Measurements from ENCODE around the gene AFF3.

The AFF3 gene

GRCh38 chr2:99865818-99866676, 276.3 kb downstream of the AFF3 start:
- H3K4me3 ChIP-seq (ENCODE audit: low read length in 2 of 2) = no peak overlapping the region
- H3K36me3 ChIP-seq (ENCODE audit: control insufficient read depth in 2 of 2, insufficient read depth in 2 of 2, low read length in 2 of 2) = no peaks in the 10 kb centered on the region
- no peak overlapping the region for H3K9ac ChIP-seq (ENCODE audit: low read length in 2 of 2)
- no peak overlapping the region for H3K27ac ChIP-seq (ENCODE audit: low read length)
- H3K9me3 ChIP-seq (ENCODE audit: control insufficient read depth in 2 of 2, low read length in 2 of 2) = no peaks in the 10 kb centered on the region
- H3K27me3 ChIP-seq (ENCODE audit: control insufficient read depth in 1 of 2, insufficient read depth in 2 of 2, low read length in 2 of 2) = no peaks in the 10 kb centered on the region
- peaks cover 2% of the 10 kb centered on the region for H3K4me1 ChIP-seq (ENCODE audit: control insufficient read depth, insufficient read depth, low read length)

DNA sequence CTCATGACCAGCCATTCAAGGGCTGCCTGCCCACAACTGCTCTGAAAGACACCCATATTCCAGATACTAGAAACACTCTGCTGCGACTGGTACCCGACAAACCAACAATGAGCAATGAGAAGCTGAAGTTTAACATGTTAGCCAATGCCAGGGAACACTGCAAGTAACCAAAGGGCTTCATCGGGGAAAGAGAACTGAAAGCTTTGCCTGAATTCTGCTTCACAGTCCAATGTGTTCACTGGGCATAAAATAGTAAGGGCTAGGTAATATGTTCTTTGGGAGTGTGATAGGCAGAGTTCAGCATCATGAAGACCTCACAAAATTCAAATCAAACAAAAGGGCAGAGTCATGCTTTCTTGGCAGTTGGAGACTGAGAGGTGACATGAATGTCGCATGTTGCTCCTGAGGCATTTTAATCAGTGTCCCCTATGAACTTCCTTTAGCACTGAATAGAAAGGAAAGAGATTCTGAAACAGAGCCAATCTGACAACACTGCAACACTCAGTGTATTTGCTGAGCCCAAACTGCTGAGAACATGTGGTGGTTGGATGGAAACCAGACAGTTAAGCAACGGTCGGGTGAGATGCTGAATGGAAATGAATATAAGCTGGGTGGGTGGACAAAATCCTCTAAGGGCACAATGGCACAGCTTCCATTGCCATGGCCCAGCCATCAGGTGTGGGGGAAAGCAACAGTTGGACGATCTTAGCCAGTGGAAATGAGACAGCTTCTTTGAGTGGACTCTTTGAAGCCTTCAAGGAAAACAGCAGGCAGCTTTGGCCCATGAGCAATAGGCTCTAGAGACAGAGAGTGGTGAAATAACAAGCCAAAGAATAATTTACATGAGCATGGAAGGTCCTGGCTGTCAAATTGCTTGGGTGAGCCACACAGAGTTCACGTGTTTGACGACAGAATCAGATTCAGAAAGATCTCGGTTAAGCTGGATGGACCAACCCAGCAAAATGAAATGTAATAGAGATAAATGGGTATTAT, 277.5 kb downstream of the AFF3 start:
- no peaks in the 10 kb centered on the region for H3K36me3 ChIP-seq (ENCODE audit: control insufficient read depth in 2 of 2, insufficient read depth in 2 of 2, low read length in 2 of 2)
- H3K27me3 ChIP-seq (ENCODE audit: control insufficient read depth in 1 of 2, insufficient read depth in 2 of 2, low read length in 2 of 2) = no peaks in the 10 kb centered on the region
- H3K27ac ChIP-seq (ENCODE audit: low read length) = no peak overlapping the region
- no peak overlapping the region for H3K9ac ChIP-seq (ENCODE audit: low read length in 2 of 2)
- no peaks in the 10 kb centered on the region for H3K9me3 ChIP-seq (ENCODE audit: control insufficient read depth in 2 of 2, low read length in 2 of 2)
- peaks cover 2% of the 10 kb centered on the region for H3K4me1 ChIP-seq (ENCODE audit: control insufficient read depth, insufficient read depth, low read length)
- H3K4me3 ChIP-seq (ENCODE audit: low read length in 2 of 2) = no peak overlapping the region

GRCh38 chr2:99863903-99864270, 278.5 kb downstream of the AFF3 start:
- Histone ChIP-seq H3K9ac (ENCODE audit: low read length in 2 of 2) (no peak overlapping the region), H3K4me1 (ENCODE audit: control insufficient read depth, insufficient read depth, low read length) (peaks cover 2% of the 10 kb centered on the region), H3K9me3 (ENCODE audit: control insufficient read depth in 2 of 2, low read length in 2 of 2) (no peaks in the 10 kb centered on the region), H3K36me3 (ENCODE audit: control insufficient read depth in 2 of 2, insufficient read depth in 2 of 2, low read length in 2 of 2) (no peaks in the 10 kb centered on the region), H3K27me3 (ENCODE audit: control insufficient read depth in 1 of 2, insufficient read depth in 2 of 2, low read length in 2 of 2) (no peaks in the 10 kb centered on the region), H3K4me3 (ENCODE audit: low read length in 2 of 2) (no peak overlapping the region), H3K27ac (ENCODE audit: low read length) (no peak overlapping the region)

- Histone ChIP-seq H3K27me3 (ENCODE audit: control insufficient read depth in 1 of 2, insufficient read depth in 2 of 2, low read length in 2 of 2) (no peaks in the 10 kb centered on the region), H3K36me3 (ENCODE audit: control insufficient read depth in 2 of 2, insufficient read depth in 2 of 2, low read length in 2 of 2) (no peaks in the 10 kb centered on the region), H3K9ac (ENCODE audit: low read length in 2 of 2) (no peak overlapping the region), H3K4me1 (ENCODE audit: control insufficient read depth, insufficient read depth, low read length) (peaks cover 2% of the 10 kb centered on the region), H3K4me3 (ENCODE audit: low read length in 2 of 2) (no peak overlapping the region), H3K27ac (ENCODE audit: low read length) (no peak overlapping the region), H3K9me3 (ENCODE audit: control insufficient read depth in 2 of 2, low read length in 2 of 2) (no peaks in the 10 kb centered on the region)
These were observed 279.0 kb downstream of the AFF3 start for GRCh38 chr2:99863236-99863902.

GRCh38 chr2:99862566-99862965, 279.8 kb downstream of the AFF3 start:
- no peak overlapping the region for H3K9ac ChIP-seq (ENCODE audit: low read length in 2 of 2)
- no peak overlapping the region for H3K4me3 ChIP-seq (ENCODE audit: low read length in 2 of 2)
- no peaks in the 10 kb centered on the region for H3K27me3 ChIP-seq (ENCODE audit: control insufficient read depth in 1 of 2, insufficient read depth in 2 of 2, low read length in 2 of 2)
- H3K9me3 ChIP-seq (ENCODE audit: control insufficient read depth in 2 of 2, low read length in 2 of 2) = no peaks in the 10 kb centered on the region
- H3K36me3 ChIP-seq (ENCODE audit: control insufficient read depth in 2 of 2, insufficient read depth in 2 of 2, low read length in 2 of 2) = no peaks in the 10 kb centered on the region
- H3K4me1 ChIP-seq (ENCODE audit: control insufficient read depth, insufficient read depth, low read length) = no peaks in the 10 kb centered on the region
- H3K27ac ChIP-seq (ENCODE audit: low read length) = no peak overlapping the region

- no peaks in the 10 kb centered on the region for H3K4me1 ChIP-seq (ENCODE audit: control insufficient read depth, insufficient read depth, low read length)
- no peaks in the 10 kb centered on the region for H3K36me3 ChIP-seq (ENCODE audit: control insufficient read depth in 2 of 2, insufficient read depth in 2 of 2, low read length in 2 of 2)
- no peak overlapping the region for H3K9ac ChIP-seq (ENCODE audit: low read length in 2 of 2)
- no peak overlapping the region for H3K4me3 ChIP-seq (ENCODE audit: low read length in 2 of 2)
- no peak overlapping the region for H3K27ac ChIP-seq (ENCODE audit: low read length)
- H3K9me3 ChIP-seq (ENCODE audit: control insufficient read depth in 2 of 2, low read length in 2 of 2) = no peaks in the 10 kb centered on the region
- H3K27me3 ChIP-seq (ENCODE audit: control insufficient read depth in 1 of 2, insufficient read depth in 2 of 2, low read length in 2 of 2) = no peaks in the 10 kb centered on the region
These were observed 281.0 kb downstream of the AFF3 start for GRCh38 chr2:99861376-99861760.

DNA sequence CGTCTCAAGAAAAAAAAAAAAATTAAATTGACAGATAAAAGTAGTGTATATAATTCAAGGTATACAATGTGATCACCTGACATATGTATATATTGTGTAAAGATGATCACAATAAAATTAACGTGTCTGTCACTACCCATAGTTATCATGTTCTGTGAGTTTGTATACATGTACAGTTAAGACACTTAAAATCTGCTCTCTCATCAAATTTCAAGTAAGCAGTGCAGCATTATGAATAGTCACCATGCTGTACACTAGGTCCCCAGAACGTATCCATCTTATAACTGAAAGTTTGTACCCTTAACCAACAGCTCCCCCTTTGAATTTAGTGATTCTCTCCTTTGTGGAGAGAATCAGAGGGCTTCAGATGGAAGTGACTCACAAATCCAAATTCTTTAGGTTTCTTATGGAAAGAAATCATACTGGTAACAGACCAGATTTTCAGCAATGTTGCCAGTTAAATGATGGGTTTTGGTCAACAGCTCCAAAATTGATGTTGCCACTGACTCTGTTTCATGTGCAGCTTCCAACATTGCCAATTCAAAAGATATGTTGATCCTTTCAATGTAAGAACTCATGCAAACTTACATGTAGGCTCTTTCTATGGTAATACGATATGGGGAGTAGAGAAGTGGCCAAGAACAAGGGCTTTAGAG, 281.5 kb downstream of the AFF3 start:
- H3K27ac ChIP-seq (ENCODE audit: low read length) = no peak overlapping the region

DNA sequence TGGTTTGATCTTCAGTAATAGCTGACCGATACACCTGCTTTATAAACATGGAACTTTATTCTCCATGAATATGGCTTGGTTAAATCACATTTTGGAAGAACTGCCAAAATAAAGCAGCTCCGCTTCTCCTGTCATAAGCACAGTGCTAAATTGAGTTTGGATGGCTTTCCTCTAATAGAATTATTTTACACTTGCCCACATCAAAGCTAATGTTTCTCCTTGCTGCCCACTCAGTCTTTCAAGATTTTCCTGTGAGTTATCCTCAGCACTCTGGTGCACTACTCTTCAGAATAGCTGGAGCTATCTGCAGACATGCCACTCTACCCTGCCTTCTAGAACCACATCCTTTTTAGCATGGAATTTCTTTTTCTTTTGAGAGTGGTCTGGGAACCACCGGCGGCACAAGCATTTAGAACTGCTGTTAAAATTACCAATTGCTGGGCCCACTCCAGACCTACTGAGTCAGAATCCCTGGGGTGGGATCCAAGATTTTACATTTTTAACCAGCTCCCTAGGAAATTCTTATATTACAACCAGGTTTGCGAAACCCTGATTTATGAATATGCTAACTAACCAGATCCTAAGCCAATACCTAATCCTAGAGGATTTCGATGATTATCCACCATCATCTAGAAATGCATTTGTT, 283.3 kb downstream of the AFF3 start:
- H3K27ac ChIP-seq (ENCODE audit: low read length) = no peak overlapping the region
- no peak overlapping the region for H3K4me3 ChIP-seq (ENCODE audit: low read length in 2 of 2)
- H3K27me3 ChIP-seq (ENCODE audit: control insufficient read depth in 1 of 2, insufficient read depth in 2 of 2, low read length in 2 of 2) = no peaks in the 10 kb centered on the region
- no peaks in the 10 kb centered on the region for H3K9me3 ChIP-seq (ENCODE audit: control insufficient read depth in 2 of 2, low read length in 2 of 2)
- H3K4me1 ChIP-seq (ENCODE audit: control insufficient read depth, insufficient read depth, low read length) = no peaks in the 10 kb centered on the region
- no peak overlapping the region for H3K9ac ChIP-seq (ENCODE audit: low read length in 2 of 2)
- no peaks in the 10 kb centered on the region for H3K36me3 ChIP-seq (ENCODE audit: control insufficient read depth in 2 of 2, insufficient read depth in 2 of 2, low read length in 2 of 2)

More for the DNA sequence above, 281.5 kb downstream of the AFF3 start:
- Histone ChIP-seq H3K4me3 (ENCODE audit: low read length in 2 of 2) (no peak overlapping the region), H3K36me3 (ENCODE audit: control insufficient read depth in 2 of 2, insufficient read depth in 2 of 2, low read length in 2 of 2) (no peaks in the 10 kb centered on the region), H3K27me3 (ENCODE audit: control insufficient read depth in 1 of 2, insufficient read depth in 2 of 2, low read length in 2 of 2) (no peaks in the 10 kb centered on the region), H3K9ac (ENCODE audit: low read length in 2 of 2) (no peak overlapping the region), H3K4me1 (ENCODE audit: control insufficient read depth, insufficient read depth, low read length) (no peaks in the 10 kb centered on the region), H3K9me3 (ENCODE audit: control insufficient read depth in 2 of 2, low read length in 2 of 2) (no peaks in the 10 kb centered on the region)

- Histone ChIP-seq H3K9me3 (ENCODE audit: control insufficient read depth in 2 of 2, low read length in 2 of 2) (no peaks in the 10 kb centered on the region), H3K9ac (ENCODE audit: low read length in 2 of 2) (no peak overlapping the region), H3K27me3 (ENCODE audit: control insufficient read depth in 1 of 2, insufficient read depth in 2 of 2, low read length in 2 of 2) (no peaks in the 10 kb centered on the region), H3K4me3 (ENCODE audit: low read length in 2 of 2) (no peak overlapping the region), H3K36me3 (ENCODE audit: control insufficient read depth in 2 of 2, insufficient read depth in 2 of 2, low read length in 2 of 2) (no peaks in the 10 kb centered on the region), H3K27ac (ENCODE audit: low read length) (no peak overlapping the region), H3K4me1 (ENCODE audit: control insufficient read depth, insufficient read depth, low read length) (no peaks in the 10 kb centered on the region)
These were observed 284.4 kb downstream of the AFF3 start for GRCh38 chr2:99857867-99858444.
